Stimulated activated CD8-positive, alpha-beta memory T cell treated with anti-CD3 and anti-CD28 coated beads, Interleukin-12 subunit alpha, Interleukin-12 subunit beta, amount 100 ng/mL, for 24 hours (primary cell): ENCODE results near the gene RHPN2.

Source experiments
- DNase-seq: peaks from one replicate; pipeline ENCODE4 v3.0.0-alpha.2; 2020; ENCODE audit errors: extremely low read depth

The RHPN2 gene

DNA sequence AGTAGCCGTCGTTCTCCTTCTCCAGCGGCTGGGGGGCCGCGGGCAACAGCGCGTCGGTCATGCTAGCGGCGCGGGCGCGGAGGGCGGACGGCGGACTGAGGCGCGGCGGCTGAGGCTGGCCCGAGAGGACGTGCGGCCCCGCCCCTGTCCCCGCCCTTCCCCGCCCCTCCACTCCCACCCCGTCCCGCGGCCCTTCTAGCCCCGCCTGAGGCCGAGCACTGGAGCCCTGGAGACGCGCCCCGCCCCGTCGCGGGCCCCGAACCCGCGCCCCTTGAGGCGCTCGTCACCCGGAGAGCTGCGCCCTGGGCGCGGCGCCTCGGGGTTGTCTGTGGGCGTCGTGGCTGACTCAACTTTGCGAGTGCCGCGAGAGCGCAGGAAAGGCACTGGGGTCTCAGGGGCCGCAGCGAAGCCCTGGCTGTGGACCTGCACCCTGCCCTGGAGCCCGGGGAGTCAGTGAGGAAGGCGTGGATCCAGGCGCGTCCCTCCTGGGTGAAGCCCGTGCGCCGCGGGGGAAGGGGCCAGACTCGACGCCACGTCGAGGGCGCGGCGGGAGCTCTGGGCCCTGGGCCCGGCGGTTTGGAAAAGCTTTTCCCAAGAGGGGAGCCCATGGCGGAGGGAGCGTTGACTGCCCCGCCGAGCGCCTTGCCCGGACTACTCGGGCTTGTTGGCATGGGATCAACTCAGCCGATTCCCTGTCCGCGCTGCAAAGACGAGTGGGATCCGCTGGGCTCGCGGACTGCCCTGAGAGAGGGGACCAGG lies at the start of gene RHPN2:
Gene RHPN2 (minus strand): TSS at position 97 of the 759 bp plus-strand sequence. CDS start 36 bp downstream, at position 61.
- DNase-seq: peak; percentile 41

DNA sequence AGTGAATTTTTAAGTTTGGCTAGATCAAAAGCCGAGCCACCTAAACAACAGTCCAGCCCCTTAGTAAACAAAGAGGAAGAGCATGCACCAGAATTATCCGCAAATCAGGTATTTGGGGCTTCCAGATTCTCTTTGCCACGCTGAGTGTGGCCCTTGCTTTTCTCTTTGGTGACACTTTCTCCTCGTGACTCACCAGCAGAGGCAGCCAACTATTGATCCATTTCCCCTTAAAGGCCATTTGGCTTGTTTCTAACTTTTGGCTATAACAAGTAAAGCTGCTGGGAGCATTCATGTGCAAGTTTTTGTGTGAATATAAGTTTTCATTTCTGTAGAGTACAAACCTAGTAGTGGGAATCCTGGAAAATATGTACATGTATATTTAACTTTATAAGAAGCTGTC lies 49.6 kb upstream of the RHPN2 start:
- DNase-seq: no peak

DNA sequence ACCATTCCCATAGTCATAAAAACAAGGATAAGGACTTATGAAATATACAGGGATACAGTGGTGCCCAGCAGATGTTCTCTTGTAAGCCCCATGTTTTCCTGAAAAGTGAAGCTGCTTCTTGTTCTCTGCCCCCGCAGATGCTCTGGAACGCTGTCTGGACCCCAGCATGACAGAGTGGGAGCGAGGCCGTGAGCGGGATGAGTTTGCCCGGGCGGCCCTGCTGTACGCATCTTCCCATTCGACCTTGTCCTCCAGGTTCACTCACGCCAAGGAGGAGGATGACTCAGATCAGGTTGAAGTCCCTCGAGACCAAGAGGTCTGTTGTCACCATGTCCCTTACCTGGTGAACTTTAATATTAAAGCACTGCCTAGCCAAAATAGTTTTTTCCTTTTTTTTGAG lies 46.9 kb upstream of the RHPN2 start:
- DNase-seq: no peak

GRCh38 chr19:33110137-33110910 lies 45.6 kb upstream of the RHPN2 start:
- DNase-seq: no peak

- DNase-seq: no peak
These were observed 43.5 kb upstream of the RHPN2 start for GRCh38 chr19:33108161-33108560.

DNA sequence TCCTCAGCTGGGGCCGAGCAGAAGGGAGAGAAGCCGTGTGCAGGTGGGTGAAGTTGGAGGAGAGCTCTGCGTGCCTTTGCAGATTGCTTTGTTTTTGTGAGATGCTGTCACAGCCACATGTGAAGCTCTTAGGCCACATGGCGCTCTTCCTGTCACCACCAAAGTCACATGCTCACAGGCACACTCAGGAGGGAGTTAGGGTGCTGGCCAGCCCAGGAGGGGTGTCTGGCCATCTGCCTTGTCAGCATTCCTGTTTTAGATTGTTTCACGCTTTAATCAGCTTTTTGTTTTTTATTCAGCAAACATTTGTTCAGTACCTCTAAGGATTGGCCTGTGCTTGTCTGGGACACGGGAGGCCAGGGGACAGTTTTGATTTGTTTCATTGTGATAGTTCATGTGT lies 38.2 kb upstream of the RHPN2 start:
- DNase-seq: no peak

GRCh38 chr19:33100894-33101644 lies 36.4 kb upstream of the RHPN2 start:
- DNase-seq: no peak

- DNase-seq: no peak
These were observed 33.4 kb upstream of the RHPN2 start for GRCh38 chr19:33098055-33098534.

GRCh38 chr19:33096005-33096404 lies 31.3 kb upstream of the RHPN2 start:
- DNase-seq: no peak

DNA sequence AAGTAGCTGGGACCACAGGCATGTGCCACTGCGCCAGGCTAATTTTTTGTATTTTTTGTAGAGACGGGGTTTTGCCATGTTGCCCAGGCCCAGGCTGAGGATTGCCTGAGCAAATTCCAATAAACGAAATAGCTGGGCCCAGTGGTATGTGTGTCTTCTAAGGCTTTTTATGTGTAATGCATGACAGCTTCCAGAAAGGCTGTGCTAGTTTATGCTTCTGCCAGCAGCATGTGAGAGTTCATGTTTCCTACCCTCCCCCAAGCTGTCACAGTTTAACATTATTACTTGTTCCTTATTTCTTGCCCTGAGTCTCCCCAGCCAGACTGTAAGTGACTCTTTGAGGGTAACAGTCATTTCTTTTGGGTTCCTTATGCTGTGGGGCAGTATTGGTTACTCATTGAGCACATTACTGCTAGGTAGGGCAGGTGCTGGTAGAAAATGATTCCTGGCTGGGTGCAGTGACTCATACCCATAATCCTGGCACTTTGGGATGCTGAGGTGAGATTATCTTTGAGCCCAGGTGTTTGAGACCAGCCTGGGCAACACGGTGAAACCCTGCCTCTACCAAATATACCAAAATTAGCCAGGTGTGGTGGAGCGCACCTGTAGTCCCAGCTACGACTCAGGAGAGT lies 29.9 kb upstream of the RHPN2 start:
- no peak for DNase-seq

- DNase-seq: no peak
These were observed 28.9 kb upstream of the RHPN2 start for GRCh38 chr19:33093420-33094210.

GRCh38 chr19:33090179-33090578 lies 25.5 kb upstream of the RHPN2 start:
- DNase-seq: no peak

DNA sequence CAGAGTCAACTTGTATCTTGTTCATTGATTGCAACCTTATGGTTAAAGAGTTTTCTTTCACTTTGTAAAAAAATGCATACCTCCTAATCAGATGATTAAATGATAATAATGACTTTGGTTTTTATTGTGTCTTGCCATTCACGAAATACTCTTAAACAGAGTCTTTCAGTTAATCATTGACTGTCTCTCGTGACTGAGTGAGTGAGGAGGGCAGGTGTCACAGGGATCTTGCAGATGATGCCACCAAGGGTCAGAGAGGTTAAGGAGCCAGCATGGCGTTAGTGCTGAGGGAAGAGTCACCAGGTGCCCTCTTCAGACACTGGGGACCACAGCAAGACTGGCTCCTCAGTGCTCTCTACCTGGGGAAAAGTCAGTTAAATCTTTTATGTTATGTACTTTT lies 24.3 kb upstream of the RHPN2 start:
- DNase-seq: no peak

- no peak for DNase-seq
These were observed 22.3 kb upstream of the RHPN2 start for GRCh38 chr19:33086955-33087354.

- no peak for DNase-seq
These were observed 21.0 kb upstream of the RHPN2 start for GRCh38 chr19:33085570-33086128.

GRCh38 chr19:33080761-33081681 lies 16.3 kb upstream of the RHPN2 start, which contains the start of gene GPATCH1:
Gene GPATCH1, plus strand, starts transcription at chr19:33081181. Its CDS starts 13 bp downstream, at chr19:33081194.
- peak; percentile 59 for DNase-seq

DNA sequence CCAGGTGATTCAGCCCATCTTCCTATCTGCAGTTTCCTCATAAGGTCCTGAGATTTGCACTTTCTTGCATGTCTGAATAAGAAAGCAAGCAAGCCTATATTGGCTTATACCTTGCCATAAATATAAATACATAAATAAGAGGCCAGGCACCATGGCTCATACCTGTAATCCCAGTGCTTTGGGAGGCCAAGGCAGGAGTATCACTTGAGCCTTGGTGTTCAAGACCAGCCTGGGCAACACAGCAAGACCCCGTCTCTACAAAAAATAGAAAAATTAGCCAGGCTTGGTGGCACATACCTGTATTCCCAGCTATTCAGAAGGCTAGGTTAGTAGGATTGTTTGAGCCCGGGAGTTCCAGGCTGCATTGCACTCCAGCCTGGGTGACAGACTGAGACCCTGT lies 10.8 kb upstream of the RHPN2 start:
- DNase-seq: no peak

GRCh38 chr19:33071887-33072286 lies 7.2 kb upstream of the RHPN2 start:
- no peak for DNase-seq

DNA sequence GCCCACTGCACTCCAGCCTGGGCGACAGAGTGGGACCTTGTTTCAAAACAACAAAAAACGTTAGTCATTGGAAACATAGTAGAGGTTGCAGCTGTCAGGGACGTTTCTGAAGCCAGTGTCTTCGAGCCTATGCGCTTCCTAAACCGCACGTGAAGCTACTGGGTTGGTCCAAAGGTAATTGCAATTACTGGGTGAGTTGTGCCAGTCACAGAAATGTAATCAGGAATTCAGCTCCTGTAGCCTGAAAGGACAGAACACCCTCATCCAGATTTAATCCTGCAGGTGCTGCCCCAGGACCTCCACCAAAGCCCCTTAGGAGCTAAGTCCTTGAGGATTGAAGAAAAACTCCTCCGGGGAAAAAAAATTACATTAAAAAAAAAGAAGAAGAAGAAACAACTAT lies 2.4 kb upstream of the RHPN2 start:
- no peak for DNase-seq
